HG03521 (cell line): ENCODE results near the gene MORN3.
"Not testable (repeated sequence)": the region's sequence is repeated elsewhere in the genome, so short reads cannot be mapped to it uniquely, and the experiment has no call there.

Experiments used
- ATAC-seq: cut with Tn5 transposase; IDR thresholded peaks from one replicate; pipeline ENCODE4 v1.9.1; 2021; ENCODE audit warnings: mild to moderate bottlenecking, moderate library complexity; ENCODE audit not compliant: unreplicated experiment

The MORN3 gene, protein sequence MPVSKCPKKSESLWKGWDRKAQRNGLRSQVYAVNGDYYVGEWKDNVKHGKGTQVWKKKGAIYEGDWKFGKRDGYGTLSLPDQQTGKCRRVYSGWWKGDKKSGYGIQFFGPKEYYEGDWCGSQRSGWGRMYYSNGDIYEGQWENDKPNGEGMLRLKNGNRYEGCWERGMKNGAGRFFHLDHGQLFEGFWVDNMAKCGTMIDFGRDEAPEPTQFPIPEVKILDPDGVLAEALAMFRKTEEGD

DNA sequence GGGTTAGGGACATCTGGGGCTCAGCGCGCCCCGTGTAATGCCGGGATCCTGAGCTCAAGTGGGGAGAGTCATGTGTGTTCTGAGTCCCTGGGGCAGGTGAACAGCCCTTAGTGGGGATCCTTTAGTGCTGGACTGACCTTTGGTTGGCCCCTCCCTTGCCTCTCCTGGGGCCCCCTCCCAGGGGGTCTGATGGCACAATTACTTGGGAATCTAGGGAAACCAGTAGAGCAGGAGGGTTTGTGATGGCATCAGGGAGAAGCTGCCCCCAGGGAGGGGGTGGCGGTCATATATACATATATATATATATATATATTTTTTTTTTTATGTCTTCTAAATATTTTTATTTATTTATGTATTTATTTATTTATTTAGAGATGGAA lies at the start of gene MORN3:
MORN3 (minus strand) TSS at position 134 of the 380 bp plus-strand sequence. CDS start 171 bp downstream, outside the sequence.
- ATAC-seq, result no peak

DNA sequence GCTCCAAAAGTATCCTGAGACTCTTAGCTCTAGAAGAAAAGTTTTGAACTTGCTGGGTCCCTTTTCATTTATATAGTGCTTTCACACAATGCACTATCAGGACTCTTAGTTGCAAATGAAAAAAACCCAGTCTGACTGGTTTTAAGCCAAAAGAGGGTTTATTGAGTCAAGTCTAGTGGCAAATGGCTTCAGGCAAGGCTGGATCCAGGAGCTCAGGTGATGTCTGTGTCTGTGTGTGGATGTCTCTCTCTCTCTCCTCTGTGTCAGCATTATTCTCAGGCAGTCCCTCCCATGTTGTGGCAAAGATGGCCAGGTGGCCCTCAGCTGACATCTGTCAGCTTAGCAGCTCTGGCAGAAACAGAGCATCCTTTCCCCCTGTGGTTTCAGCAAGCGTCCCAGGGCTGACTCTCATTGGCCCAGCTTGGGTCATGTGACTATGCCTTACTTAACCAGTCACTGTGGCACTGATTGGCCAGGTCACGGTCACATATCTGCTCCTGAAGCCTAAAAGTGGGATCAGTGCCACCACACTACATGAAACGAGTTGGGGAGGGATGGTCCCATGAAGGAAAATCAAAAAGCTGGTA lies 49.3 kb upstream of the MORN3 start:
- ATAC-seq, result no peak

DNA sequence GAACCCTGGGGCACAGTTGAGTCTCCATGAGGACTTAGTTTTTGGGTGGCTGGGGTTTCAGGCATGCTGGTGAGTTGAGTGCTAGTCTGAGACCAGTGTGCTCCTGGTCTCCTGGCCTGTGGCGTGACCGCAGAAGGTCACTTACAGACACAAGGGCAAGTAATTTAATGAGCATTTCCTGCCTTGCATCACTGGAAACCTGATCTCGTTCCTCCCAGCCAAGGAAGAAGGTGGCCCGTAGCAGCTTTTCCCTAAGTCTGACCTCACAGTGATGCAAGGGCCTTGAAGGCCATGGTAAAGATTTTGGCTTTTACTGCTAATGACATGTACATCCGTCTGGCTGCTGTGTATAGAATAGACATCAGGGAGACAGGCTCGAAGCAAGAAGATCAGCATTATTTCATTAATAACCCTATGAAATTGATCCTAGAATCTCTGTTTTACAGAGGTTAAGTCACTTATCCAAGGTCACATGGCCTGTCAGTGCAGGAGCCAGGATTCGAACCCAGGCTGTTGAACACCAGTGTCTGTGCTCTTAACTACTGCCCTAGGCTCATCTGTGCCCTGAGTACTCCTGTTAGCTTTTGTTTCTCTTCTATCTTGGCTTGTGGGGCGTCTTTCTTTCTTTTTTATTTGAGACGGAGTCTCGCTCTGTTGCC lies 47.7 kb upstream of the MORN3 start:
- ATAC-seq, result no peak

DNA sequence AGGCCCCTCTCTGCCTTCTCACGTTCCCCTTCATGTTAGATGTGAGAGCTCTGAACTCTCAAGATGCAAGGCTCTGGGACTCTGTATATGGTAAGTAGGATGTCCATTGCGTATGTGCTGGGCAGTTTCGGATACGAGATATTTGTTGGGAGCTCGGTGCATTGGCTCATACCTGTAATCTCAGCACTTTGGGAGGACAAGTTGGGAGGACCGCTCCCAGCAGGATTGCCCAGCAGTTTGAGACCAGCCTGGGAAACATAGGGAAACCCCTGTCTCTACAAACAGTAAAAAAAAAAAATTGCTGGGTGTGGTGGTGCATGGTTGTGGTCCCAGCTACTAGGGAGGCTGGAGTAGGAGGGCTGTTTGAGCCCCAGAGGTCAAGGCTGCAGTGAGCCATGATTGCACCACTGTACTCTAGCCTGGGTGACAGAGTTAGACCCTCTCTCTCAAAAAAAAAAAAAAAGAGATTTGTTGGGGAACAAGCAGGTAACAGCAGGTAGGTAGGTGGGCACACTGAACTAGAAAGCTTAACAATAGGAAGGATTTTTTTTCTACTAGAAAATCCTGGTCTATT lies 46.5 kb upstream of the MORN3 start:
- ATAC-seq, result no peak

DNA sequence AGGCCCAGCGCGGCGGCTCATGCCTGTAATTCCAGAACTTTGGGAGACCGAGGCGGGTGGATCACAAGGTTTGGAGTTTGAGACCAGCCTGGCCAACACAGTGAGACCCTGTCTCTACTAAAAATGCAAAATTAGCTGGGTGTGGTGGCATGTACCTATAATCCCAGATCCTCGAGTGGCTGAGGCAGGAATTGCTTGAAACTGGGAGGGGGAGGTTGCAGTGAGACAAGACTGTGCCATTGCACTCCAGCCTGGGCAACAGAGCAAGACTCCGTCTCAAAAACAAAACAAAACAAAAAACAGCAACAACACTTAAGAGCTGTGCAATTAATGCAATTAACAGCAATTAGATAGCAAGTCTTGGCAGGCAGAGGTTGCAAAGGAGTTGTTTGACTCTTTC lies 45.6 kb upstream of the MORN3 start:
- ATAC-seq, result not testable (repeated sequence)

DNA sequence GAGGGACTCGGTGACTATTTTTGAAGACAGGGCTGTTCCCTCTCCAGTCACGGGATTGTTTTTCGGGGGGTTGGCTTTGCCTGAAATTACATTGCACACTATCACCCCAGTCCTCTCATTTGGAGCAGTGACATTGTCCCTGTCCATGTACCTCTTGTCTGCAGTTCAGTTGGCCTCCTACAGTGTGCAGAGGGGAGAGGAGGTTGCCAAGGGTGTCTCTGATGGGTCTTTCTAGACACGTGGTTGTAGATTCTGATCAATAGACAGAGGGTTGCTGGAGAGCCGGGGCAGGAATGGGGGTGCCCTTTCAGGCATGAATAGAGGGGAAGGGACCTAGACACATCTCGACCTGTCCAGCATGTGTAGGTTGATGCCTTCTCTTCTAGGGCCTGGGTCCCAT lies 44.3 kb upstream of the MORN3 start:
- no peak for ATAC-seq

DNA sequence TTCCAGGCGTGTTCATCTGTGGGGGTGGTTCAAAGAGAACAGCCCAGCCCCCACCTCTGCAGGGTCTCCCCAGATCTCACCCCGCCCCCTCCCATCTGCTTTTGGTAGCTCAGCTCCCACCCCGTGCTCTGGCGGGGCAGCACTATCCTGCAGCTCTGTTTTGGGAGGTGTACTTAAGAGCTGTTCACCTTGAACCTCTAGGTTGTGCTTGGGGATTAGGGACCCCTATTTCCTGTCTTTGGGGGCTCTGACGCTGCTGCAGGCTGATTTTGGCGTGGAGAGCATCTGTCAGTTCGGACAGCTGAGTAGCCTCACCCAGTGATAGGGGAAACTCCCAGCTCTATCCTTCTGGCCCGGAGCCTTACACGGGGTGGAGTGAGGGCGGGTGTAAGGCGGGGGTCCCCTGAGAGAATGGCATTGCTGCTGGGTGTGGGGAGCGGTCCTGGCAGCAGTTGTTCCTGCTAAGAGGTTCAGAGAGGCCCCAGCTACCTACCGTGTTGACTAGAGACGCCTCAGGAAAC lies 43.9 kb upstream of the MORN3 start:
- ATAC-seq, result no peak

DNA sequence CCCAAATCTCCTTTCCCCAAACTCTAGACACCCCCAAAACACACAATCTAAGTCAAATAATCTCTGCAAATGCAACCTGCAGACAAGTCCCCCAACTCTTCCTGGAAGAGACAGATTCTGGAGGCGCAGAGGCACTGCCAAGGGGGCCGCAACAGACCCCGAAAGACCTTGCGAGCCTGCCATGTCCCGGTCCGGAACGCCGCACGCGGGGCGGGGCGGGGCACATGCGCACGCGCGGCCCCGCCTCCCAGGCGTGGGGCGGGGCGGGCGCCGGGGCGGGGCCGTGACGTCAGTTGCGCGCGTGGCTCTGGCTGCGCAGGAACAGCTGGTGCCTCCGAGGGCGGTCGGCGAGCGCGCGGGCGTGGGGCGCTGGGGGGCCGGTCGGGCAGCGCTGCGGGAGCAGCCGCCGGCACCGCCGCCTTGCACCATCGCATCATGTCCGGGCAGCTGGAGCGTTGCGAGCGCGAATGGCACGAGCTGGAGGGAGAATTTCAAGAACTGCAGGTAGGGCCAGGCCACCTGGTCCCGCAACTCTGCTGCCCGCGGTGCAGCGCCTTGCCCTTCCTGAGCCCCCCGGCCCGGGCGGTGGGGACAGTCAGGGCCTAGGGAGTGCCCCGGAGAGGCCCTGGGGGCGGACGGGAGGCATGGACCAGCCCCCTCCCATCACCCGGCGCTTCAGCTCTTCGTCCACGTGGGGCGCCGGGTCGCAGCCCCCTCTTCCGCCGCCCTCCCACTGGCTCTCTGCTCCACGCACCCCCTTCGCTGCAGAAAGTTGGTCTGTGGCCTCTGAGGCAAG lies 43.2 kb upstream of the MORN3 start, which contains the start of gene TMEM120B:
TMEM120B (plus strand) TSS at position 292 of the 796 bp plus-strand sequence; CDS start at position 436, 144 bp downstream.
- peak; percentile 78 for ATAC-seq

DNA sequence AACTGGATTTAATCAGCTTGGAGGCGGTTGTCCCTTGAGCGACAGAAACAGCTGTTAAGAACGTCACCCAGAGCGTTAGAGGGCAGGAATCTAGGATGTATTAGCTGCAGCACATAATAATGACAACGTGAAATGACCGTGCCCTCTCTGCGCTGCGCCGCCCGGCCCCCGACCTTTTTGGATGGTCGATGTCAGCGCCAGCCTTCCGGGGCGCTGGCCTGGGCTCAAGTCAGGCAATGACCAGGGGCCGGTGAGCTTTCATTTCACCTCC lies 42.7 kb upstream of the MORN3 start:
- ATAC-seq, result peak; percentile 19

DNA sequence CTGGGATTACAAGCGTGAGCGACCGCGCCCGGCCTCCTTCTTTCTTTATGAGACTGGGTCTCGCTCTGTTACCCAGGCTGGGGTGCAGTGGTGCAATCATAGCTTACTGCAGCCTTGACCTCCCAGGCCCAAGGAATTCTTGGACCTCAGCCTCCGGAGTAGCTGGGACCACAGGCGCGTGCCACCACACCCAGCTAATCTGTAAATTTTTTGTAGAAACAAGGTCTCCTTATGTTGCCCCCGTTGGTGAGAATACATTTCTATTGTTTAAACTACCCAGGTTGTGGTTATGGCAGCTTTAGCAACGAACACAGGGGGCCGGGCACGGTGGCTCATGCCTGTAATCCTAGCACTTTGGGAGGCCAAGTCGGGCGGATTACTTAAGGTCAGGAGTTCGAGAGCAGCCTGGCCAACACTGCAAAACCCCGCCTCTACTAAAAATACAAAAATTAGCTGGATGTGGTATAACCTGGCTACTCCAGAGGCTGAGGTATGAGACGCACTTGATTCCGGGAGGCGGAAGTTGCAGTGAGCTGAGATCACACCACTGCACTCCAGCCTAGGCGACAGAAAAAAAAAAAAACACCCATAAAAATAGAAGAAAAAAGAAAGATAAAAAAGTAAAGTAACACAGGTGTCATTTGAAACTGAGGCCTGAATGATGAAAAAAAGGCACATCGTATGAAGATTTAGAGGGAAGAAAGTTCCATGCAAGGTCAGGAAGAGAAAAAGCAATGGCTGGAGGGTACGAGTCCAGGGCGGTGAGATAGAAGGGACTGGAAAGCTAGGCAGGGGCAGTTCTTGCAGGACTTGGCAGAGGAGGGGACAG lies 42.1 kb upstream of the MORN3 start:
- ATAC-seq, result no peak

DNA sequence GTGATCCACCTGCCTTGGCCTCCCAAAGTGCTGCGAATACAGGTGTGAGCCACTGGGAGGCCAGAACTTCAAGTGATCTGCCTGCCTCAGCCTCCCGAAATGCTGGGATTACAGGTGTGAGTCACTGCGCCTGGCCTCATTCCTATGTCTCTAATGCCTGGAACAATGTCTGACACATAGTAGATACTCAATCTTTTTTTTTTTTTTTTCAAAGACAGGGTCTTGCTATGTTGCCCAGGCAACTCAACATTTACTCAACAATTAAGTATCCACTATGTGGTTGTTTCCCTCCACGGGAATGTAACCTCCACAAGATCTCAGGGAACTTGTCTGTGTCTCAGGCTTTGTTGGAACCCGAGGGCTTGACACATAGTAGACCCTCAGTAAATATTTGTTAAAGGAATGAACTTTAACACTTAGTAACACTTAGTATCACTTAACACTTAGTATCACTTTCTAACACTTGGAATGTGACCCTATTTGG lies 40.1 kb upstream of the MORN3 start:
- ATAC-seq, result no peak

DNA sequence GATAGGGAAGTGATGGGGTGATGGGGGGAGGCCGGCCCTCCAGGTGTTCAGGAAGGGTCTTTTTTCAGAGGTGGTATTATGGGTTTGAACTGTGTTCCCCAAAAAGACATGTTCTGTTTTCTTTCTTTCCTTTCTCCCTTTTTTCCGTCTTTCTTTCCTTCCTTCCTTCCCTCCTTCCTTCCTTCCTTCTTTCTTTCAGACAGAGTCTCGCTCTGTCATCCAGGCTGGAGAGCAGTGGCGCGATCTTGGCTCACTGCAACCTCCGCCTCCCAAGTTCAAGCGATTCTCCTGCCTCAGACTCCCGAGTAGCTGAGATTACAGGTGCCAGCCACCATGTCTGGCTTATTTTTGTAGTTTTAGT lies 39.6 kb upstream of the MORN3 start:
- not testable (repeated sequence) for ATAC-seq

DNA sequence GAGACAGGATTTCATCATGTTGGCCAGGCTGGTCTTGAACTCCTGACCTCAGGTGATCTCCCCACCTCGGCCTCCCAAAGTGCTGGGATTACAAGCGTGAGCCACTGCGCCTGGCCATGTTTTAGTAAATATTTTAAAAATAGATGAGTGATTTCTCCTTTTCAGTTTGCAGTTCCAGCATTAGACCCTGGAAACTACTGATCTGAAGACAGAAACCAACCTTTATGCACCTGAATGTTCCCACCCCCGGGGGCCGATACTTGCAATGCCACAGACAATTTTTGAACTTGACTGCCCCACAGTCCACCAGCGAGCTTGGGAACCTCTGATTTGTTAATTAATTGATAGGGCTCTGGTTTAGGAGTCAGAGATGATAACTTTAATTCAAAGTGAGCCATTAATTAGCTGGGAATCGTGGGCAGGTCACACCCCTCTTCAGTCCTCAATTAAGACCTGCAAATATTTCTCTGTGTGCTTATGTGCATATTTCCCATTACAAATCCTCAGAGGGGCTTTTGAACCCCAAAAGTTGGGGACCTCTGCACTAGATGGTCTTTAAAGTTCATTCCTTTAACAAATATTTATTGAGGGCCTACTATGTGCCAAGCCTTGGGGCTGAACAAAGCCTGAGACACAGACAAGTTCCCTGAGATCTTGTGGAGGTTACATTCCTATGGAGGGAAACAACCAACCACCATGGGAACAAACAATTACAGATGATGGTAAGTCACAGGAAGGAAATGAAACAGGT lies 39.0 kb upstream of the MORN3 start:
- no peak for ATAC-seq

DNA sequence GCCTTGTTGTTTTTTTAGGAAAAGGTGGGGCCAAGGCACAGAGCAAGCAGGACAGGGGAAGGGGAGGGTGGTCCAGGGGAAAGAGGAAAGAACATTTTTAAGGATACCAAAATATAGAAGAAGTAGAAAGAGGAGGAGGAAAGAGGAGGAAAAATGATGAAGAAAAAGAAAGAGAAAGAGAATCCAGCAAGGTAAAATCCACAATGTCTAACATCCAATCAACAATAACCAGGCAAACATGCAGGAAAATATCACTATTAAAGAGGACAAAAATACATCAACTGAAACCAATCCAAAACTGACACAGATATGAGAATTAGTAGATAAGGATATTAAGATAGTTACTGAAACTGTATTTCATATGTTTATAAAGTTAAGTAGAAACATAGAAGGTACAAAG lies 36.1 kb upstream of the MORN3 start:
- ATAC-seq, result no peak

DNA sequence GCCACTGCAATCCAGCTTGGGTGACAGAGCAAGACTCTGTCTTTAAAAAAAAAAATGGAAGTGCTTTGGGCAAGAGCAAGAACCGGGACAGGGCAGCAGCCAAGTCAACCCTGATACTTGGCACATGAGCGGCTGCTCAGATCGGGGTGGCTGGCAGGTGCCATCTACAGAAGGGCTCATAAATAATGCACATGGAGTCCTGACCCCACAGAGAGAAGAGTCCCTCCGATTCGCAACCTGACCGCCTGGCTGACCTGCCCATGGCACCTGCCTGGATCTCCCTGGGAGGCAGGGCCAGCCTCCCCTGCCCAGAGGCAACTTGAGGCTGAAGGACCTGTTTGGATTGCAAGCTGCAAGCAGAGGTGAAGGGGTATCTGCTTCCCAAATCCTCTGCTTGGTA lies 33.5 kb upstream of the MORN3 start:
- ATAC-seq, result no peak

DNA sequence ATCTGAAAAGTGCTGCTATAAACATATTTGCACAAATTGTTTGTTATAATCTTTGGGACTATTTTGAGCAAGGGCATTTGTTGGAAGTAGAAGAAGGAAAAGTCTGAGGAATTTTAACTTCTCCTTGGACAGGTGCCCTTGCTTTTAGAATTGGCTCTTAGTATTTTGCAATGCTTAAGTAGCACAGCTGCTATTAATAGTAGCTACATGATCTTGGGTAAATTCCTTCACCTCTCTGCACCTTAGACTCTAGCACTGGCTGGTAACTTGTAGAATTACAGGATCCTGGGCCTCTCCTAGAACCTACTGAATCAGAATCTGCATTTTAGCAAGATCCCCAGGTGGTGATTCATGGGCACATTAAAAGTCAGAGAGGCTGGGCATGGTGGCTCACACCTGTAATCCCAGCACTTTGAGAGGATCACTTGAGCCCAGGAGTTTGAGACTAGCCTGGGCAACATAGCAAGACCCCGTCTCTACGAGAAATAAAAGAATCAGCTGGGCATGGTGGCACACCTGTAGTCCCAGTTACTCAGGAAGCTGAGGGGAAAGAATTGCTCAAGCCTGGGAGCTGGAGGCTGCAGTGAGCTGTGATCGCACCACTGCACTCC lies 32.3 kb upstream of the MORN3 start:
- no peak for ATAC-seq

DNA sequence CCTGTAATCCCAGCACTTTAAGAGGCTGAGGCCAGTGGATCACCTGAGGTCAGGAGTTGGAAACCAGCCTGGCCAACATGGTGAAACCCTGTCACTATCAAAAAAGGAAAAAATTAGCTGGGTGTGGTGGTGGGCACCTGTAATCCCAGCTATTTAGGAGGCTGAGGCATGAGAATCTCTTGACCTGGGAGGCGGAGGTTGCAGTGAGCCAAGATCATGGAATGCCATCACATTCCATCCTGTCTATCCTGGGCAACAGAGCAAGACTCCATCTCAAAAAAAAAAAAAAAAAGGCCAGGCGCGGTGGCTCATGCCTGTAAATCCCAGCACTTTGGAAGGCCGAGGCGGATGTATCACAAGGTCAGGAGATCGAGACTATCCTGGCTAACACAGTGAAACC lies 28.4 kb upstream of the MORN3 start:
- ATAC-seq, result not testable (repeated sequence)

DNA sequence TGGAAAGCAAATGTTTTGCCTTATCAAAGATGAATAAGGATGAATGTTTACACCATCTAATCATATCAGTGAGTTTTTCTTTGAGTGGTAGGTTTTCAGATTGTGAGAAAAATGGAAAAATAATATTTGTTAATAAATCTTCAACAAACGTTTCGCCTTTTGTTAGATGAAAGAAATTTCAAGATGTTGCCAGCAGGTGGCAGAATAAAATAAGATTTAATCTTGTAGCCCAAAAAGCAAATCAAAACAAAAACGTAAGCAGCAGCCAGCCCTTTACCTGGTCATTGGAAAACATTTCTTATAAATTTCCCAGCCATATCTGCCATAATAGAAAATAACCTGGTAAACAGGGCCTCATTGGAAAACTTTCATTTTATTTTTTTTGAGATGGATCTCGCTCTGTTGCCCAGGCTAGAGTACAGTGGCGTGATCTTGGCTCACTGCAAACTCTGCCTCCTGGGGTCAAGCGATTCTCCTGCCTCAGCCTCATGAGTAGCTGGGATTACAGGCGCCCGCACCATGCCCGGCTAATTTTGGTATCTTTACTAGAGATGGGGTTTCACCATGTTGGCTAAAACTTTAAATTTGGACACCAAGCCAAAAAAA lies 27.7 kb upstream of the MORN3 start:
- ATAC-seq, result no peak
